ENCODE data around the gene SUN2.

GRCh38 chr22:38715852-38716251 lies 39.9 kb downstream of the SUN2 start:
- no peak for TF ChIP-seq POLR2A (IDR thresholded peaks at IDR 0.05)
- no peak for TF ChIP-seq CTCF (IDR thresholded peaks at IDR 0.05)
- TF ChIP-seq EP300 (IDR thresholded peaks at IDR 0.05): no peak
